HCT116 (cell line): Measurements from ENCODE around the gene FBXO22. TPM values are rescaled to one million over a fixed set of nuclear protein-coding genes. Genes with fewer than 3 reads are reported as not detected.

Experiments
- ATAC-seq: fragments of 200-7000 bp; cut with Tn5 transposase; 2 replicates; pipeline ENCODE4 v1.9.1; 2020; ENCODE audit warnings: mild to moderate bottlenecking, moderate library complexity
- BruUV-seq: library from RNA; stranded (reverse); fragments of 400-500 nt; replicated peaks from 2 replicates; lab custom pipeline; 2021; lab: Mats Ljungman, UMichigan
- CTCF ChIA-PET: fragments of 300-600 bp; sonication (Branson Sonifier 250); formaldehyde crosslinking; loops from one replicate; lab custom pipeline; 2021; ENCODE audit warnings: antibody characterized with exemption; lab: Charles Lee
- POLR2A ChIA-PET: fragments of 300-600, 350-600 bp; sonication (Branson Sonifier 250); formaldehyde crosslinking; loops from one replicate; lab custom pipeline; 2021; ENCODE audit warnings: antibody characterized with exemption; lab: Charles Lee
- RAD21 ChIA-PET, 2 experiments: fragments of 300-600 bp; sonication (Branson Sonifier 250); formaldehyde crosslinking; loops; one replicate each; lab custom pipeline; 2023; ENCODE audit warnings: low total read pairs in 2 of 2; ENCODE audit not compliant: uncharacterized antibody in 2 of 2, unreplicated experiment in 2 of 2, low non-redundant PET in 1 of 2; lab: Charles Lee
- DNase-seq: peaks from one replicate; pipeline ENCODE4 v3.0.0-alpha.2; 2010; ENCODE audit warnings: low read depth, low spot score
- H2AFZ ChIP-seq: fragments of 200-600 bp; shearing (Covaris generic), sonication (generic); 2 replicates; pipeline ENCODE4 v1.6.1; 2017; ENCODE audit warnings: low read depth, mixed run types, mixed read lengths, antibody characterized with exemption, low read length; ENCODE audit not compliant: poor library complexity, severe bottlenecking
- H3K27ac ChIP-seq: 2 replicates; pipeline ENCODE4 v1.5.1; 2012; ENCODE audit warnings: low read depth, low read length
- H3K27me3 ChIP-seq: fragments of 200-600 bp; sonication (generic); 2 replicates; pipeline ENCODE4 v1.6.1; 2016; ENCODE audit warnings: mixed run types, low read length, mixed read lengths; ENCODE audit not compliant: insufficient read depth
- H3K36me3 ChIP-seq, 2 experiments: fragments of 200-500 bp in 1 of 2; fragments of 200-600 bp in 1 of 2; sonication (Bioruptor generic) in 1 of 2; sonication (generic) in 1 of 2; 2 replicates each; pipeline versions ENCODE4 v1.5.1 to v1.6.1; 2014 to 2016; ENCODE audit warnings: low read length in 2 of 2, inconsistent platforms in 1 of 2, mixed read lengths in 1 of 2, mixed run types in 1 of 2; ENCODE audit not compliant: insufficient read depth in 2 of 2, control insufficient read depth in 1 of 2
- H3K4me1 ChIP-seq, 2 experiments: fragments of 200-600 bp in 1 of 2; sonication (generic) in 1 of 2; 2 replicates each; pipeline versions ENCODE4 v1.5.1 to v1.6.1; 2012 to 2017; ENCODE audit warnings: low read length in 2 of 2, inconsistent platforms in 1 of 2, mild to moderate bottlenecking in 1 of 2, mixed read lengths in 1 of 2, mixed run types in 1 of 2, moderate library complexity in 1 of 2; ENCODE audit not compliant: insufficient read depth in 2 of 2, control insufficient read depth in 1 of 2
- H3K4me2 ChIP-seq: fragments of 200-600 bp; sonication (generic); 2 replicates; pipeline ENCODE4 v1.6.1; 2017; ENCODE audit warnings: mixed run types, low read length, mixed read lengths
- H3K4me3 ChIP-seq, 2 experiments: fragments of 200-600 bp in 1 of 2; sonication (generic) in 1 of 2; replicated peaks in 1 of 2; 2 replicates each; pipeline ENCODE4 v1.5.1; 2011 to 2016; ENCODE audit warnings: low read length in 2 of 2, control low read depth in 1 of 2, low read depth in 1 of 2, mild to moderate bottlenecking in 1 of 2, mixed read lengths in 1 of 2, mixed run types in 1 of 2
- H3K79me2 ChIP-seq: fragments of 200-600 bp; sonication (generic); 2 replicates; pipeline ENCODE4 v1.6.1; 2017; ENCODE audit warnings: mild to moderate bottlenecking, mixed run types, low read length, moderate library complexity, mixed read lengths; ENCODE audit not compliant: insufficient read depth
- H3K9ac ChIP-seq: fragments of 200-600 bp; sonication (generic); 2 replicates; pipeline ENCODE4 v1.6.1; 2016; ENCODE audit warnings: low read length, mixed read lengths
- H3K9me2 ChIP-seq: fragments of 200-600 bp; sonication (generic), shearing (Covaris generic); 2 replicates; pipeline ENCODE4 v1.6.1; 2017; ENCODE audit warnings: mixed run types, mild to moderate bottlenecking, moderate library complexity; ENCODE audit not compliant: insufficient read depth
- H3K9me3 ChIP-seq, 2 experiments: fragments of 200-500 bp in 1 of 2; fragments of 200-600 bp in 1 of 2; sonication (Bioruptor generic) in 1 of 2; sonication (generic) in 1 of 2; 2 replicates each; pipeline ENCODE4 v1.6.1; 2014 to 2017; ENCODE audit warnings: low read length in 2 of 2, mixed read lengths in 2 of 2, inconsistent platforms in 1 of 2, low read depth in 1 of 2, mild to moderate bottlenecking in 1 of 2, mixed run types in 1 of 2, moderate library complexity in 1 of 2; ENCODE audit not compliant: control insufficient read depth in 1 of 2, insufficient read depth in 1 of 2
- H4K20me1 ChIP-seq: fragments of 200-600 bp; sonication (generic), shearing (Covaris generic); 2 replicates; pipeline ENCODE4 v1.6.1; 2017; ENCODE audit warnings: mixed run types, mild to moderate bottlenecking, moderate library complexity; ENCODE audit not compliant: insufficient read depth
- CBX3 ChIP-seq: IDR thresholded peaks from 2 replicates; pipeline ENCODE4 v1.6.1; 2012; ENCODE audit warnings: low read depth
- ELF1 ChIP-seq: IDR thresholded peaks from 2 replicates; pipeline ENCODE4 v1.6.1; 2012; ENCODE audit warnings: low read depth, borderline replicate concordance
- EZH2 ChIP-seq: fragments of 200-600 bp; sonication (generic); IDR thresholded peaks from 2 replicates; pipeline ENCODE4 v1.6.1; 2017; ENCODE audit warnings: antibody characterized with exemption, mixed run types
- EZH2phosphoT487 ChIP-seq: fragments of 200-600 bp; IDR thresholded peaks from 2 replicates; pipeline ENCODE4 v1.6.1; 2018; ENCODE audit warnings: antibody characterized with exemption, borderline replicate concordance
- FOSL1 ChIP-seq: IDR thresholded peaks from 2 replicates; pipeline ENCODE4 v1.6.1; 2012; ENCODE audit warnings: low read depth
- SP1 ChIP-seq: IDR thresholded peaks from 2 replicates; pipeline ENCODE4 v1.6.1; 2012; ENCODE audit warnings: low read depth
- TCF7L2 ChIP-seq: IDR thresholded peaks from 2 replicates; pipeline ENCODE4 v1.7.0; 2011; ENCODE audit warnings: borderline replicate concordance, inconsistent platforms; ENCODE audit not compliant: insufficient read depth, insufficient read length; ENCODE audit errors: extremely low read depth
- YY1 ChIP-seq: IDR thresholded peaks from 2 replicates; pipeline ENCODE4 v1.6.1; 2011; ENCODE audit warnings: low read length, low read depth, moderate library complexity, mild to moderate bottlenecking; ENCODE audit not compliant: insufficient replicate concordance; ENCODE audit errors: extremely low read depth
- intact Hi-C: fragments of 100-400 bp; cut with micrococcal nuclease; formaldehyde crosslinking; loops from 2 replicates; pipeline ENCODE4 v1.10.0; 2022
- total RNA-seq: library from RNA; stranded (reverse); gene quantifications from one replicate; pipeline ENCODE4 v1.2.1, GENCODE V29; 2021; ENCODE audit not compliant: unreplicated experiment
- TF ChIP-seq, protein P1 (sequence below), 3 experiments: fragments of 200-600 bp in 1 of 3; sonication (generic) in 1 of 3; IDR thresholded peaks in 2 of 3; conservative IDR thresholded peaks in 1 of 3; 2 replicates each; pipeline ENCODE4 v1.5.1; 2012 to 2017; ENCODE audit warnings: low read depth in 2 of 3, low read length in 2 of 3, antibody characterized with exemption in 1 of 3, borderline replicate concordance in 1 of 3, control low read depth in 1 of 3, mild to moderate bottlenecking in 1 of 3, mixed read lengths in 1 of 3, mixed run types in 1 of 3, moderate library complexity in 1 of 3; ENCODE audit not compliant: insufficient read depth in 1 of 3
- TF ChIP-seq, protein P2 (sequence below): IDR thresholded peaks from 2 replicates; pipeline ENCODE4 v1.6.1; 2012
- TF ChIP-seq, protein P3 (sequence below): IDR thresholded peaks from 2 replicates; pipeline ENCODE4 v1.6.1; 2012
- TF ChIP-seq, protein P4 (sequence below): IDR thresholded peaks from 2 replicates; pipeline ENCODE4 v1.6.1; 2012; ENCODE audit warnings: low read depth

The FBXO22 gene
- total RNA-seq, 1 experiment from 2014 or later, result 60.3 TPM

DNA sequence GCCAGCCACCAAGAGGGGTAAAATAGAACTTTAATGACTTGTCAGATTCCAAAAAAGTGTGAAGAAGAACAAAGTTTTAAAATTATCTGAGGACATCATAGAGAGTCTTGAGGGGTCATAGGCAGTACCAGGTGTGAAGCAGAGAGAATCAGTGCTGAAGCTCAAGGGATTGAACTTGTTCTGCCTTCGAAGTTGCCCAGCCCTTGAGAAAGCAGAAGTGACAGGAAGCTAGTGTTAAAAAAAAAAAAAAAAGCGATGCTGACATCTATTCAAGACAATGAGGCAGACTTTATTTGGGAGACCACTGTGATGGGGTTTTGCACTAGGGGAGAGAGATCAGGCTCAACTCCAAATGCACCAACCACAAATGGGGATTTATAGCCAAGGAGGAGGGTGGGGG lies 21.8 kb downstream of the FBXO22 start:
- ATAC-seq, result no peak
- no peak overlapping the region for H3K9ac ChIP-seq
- intact Hi-C loops, result no loop called here
- no TSS peak for BruUV-seq
- H3K9me2 ChIP-seq, result no peaks in the 10 kb centered on the region
- no peaks in the 10 kb centered on the region for H3K9me3 ChIP-seq
- no peak overlapping the region for H3K4me2 ChIP-seq
- CTCF ChIA-PET, result interaction anchor here (0.6 to 1.7 kb wide), 2 partner anchors 116 to 214 kb away, joined by 3 read pairs; no protein-coding TSS in a partner anchor
- POLR2A ChIA-PET, result no interaction called here
- TF ChIP-seq, protein P1, sequence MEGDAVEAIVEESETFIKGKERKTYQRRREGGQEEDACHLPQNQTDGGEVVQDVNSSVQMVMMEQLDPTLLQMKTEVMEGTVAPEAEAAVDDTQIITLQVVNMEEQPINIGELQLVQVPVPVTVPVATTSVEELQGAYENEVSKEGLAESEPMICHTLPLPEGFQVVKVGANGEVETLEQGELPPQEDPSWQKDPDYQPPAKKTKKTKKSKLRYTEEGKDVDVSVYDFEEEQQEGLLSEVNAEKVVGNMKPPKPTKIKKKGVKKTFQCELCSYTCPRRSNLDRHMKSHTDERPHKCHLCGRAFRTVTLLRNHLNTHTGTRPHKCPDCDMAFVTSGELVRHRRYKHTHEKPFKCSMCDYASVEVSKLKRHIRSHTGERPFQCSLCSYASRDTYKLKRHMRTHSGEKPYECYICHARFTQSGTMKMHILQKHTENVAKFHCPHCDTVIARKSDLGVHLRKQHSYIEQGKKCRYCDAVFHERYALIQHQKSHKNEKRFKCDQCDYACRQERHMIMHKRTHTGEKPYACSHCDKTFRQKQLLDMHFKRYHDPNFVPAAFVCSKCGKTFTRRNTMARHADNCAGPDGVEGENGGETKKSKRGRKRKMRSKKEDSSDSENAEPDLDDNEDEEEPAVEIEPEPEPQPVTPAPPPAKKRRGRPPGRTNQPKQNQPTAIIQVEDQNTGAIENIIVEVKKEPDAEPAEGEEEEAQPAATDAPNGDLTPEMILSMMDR (IDR thresholded peaks at IDR 0.05 in 2 of 3, conservative IDR thresholded peaks at IDR 0.05 in 1 of 3; ENCODE audit: borderline replicate concordance in 1 of 3, insufficient read depth in 1 of 3, low read depth in 2 of 3, low read length in 2 of 3), result no peak
- TF ChIP-seq YY1 (no peak), EZH2 (no peak), ELF1 (no peak), EZH2phosphoT487 (no peak), TCF7L2 (no peak), FOSL1 (no peak), SP1 (no peak), CBX3 (no peak)
- TF ChIP-seq, protein P2, sequence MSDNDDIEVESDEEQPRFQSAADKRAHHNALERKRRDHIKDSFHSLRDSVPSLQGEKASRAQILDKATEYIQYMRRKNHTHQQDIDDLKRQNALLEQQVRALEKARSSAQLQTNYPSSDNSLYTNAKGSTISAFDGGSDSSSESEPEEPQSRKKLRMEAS, result no peak
- TF ChIP-seq, protein P3, sequence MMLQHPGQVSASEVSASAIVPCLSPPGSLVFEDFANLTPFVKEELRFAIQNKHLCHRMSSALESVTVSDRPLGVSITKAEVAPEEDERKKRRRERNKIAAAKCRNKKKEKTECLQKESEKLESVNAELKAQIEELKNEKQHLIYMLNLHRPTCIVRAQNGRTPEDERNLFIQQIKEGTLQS, result no peak
- TF ChIP-seq, protein P4, sequence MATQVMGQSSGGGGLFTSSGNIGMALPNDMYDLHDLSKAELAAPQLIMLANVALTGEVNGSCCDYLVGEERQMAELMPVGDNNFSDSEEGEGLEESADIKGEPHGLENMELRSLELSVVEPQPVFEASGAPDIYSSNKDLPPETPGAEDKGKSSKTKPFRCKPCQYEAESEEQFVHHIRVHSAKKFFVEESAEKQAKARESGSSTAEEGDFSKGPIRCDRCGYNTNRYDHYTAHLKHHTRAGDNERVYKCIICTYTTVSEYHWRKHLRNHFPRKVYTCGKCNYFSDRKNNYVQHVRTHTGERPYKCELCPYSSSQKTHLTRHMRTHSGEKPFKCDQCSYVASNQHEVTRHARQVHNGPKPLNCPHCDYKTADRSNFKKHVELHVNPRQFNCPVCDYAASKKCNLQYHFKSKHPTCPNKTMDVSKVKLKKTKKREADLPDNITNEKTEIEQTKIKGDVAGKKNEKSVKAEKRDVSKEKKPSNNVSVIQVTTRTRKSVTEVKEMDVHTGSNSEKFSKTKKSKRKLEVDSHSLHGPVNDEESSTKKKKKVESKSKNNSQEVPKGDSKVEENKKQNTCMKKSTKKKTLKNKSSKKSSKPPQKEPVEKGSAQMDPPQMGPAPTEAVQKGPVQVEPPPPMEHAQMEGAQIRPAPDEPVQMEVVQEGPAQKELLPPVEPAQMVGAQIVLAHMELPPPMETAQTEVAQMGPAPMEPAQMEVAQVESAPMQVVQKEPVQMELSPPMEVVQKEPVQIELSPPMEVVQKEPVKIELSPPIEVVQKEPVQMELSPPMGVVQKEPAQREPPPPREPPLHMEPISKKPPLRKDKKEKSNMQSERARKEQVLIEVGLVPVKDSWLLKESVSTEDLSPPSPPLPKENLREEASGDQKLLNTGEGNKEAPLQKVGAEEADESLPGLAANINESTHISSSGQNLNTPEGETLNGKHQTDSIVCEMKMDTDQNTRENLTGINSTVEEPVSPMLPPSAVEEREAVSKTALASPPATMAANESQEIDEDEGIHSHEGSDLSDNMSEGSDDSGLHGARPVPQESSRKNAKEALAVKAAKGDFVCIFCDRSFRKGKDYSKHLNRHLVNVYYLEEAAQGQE, result no peak
- H3K79me2 ChIP-seq, result peaks cover 80% of the 10 kb centered on the region
- no peak for DNase-seq
- no peaks in the 10 kb centered on the region for H3K27me3 ChIP-seq
- H3K27ac ChIP-seq, result no peak overlapping the region
- no peaks in the 10 kb centered on the region for H3K4me1 ChIP-seq
- no peak overlapping the region for H2AFZ ChIP-seq
- H3K36me3 ChIP-seq, result peaks cover 2 to 11% of the 10 kb centered on the region in 2 experiments; a peak in 2 of 4 replicates
- H3K4me3 ChIP-seq, result no peak overlapping the region
- peaks cover 11% of the 10 kb centered on the region; the same call in 1 of the 2 replicates for H4K20me1 ChIP-seq
- RAD21 ChIA-PET, result no interaction called here
